GM13977 (cell line): ENCODE measurements around the gene KRT79.

Source experiments
- DNase-seq: peaks from one replicate; pipeline ENCODE4 v3.0.0; 2012; ENCODE audit warnings: low spot score
- in situ Hi-C: fragments of 300-500 bp; cut with MboI; formaldehyde crosslinking; loops from one replicate; pipeline ENCODE4 v1.12.0; 2022; ENCODE audit warnings: low sequenced_read_pairs, low pct_unique_long_range_greater_than_20kb, mixed read lengths, inconsistent platforms; ENCODE audit not compliant: unreplicated experiment
- TF ChIP-seq, protein P1 (sequence below): IDR thresholded peaks from 2 replicates; pipeline ENCODE4 v1.5.1; 2012; ENCODE audit warnings: mild to moderate bottlenecking, control low read depth; ENCODE audit not compliant: insufficient read depth; ENCODE audit errors: extremely low read depth, missing control alignments

KRT79 gene

DNA sequence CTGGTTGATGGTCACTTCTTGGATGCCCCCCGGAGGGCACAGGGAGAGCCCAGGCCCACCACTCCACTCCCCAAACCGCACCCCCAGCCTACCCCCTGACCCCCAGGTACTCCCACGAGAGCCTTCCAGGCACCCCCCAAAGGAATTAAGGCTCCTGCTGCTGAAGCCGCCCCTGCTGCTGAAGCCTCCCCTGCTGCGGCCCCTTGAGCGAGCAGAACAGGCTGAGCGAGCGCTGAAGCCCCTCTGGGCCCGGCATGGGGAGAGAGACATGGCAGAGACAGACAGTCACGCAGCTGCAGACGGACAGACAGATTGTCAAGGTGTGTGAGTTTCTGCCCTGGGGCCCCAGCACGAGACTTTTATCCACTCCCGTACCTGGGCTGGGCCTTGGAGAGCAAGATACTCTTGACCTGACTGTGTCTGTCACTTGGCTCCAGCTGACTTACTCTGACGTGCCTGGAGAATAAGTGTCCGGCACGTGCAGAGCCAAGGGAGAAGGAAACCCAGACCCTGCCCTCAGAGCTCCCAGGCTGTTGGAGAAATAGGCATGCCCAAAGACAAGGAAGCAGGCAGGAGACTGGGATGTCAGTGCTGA, 14.6 kb upstream of the KRT79 start, which contains the start of gene KRT78:
Gene KRT78, minus strand, starts transcription at position 334 of the 595 bp plus-strand sequence. Its CDS starts 64 bp downstream, at position 270.
- TF ChIP-seq, protein P1, sequence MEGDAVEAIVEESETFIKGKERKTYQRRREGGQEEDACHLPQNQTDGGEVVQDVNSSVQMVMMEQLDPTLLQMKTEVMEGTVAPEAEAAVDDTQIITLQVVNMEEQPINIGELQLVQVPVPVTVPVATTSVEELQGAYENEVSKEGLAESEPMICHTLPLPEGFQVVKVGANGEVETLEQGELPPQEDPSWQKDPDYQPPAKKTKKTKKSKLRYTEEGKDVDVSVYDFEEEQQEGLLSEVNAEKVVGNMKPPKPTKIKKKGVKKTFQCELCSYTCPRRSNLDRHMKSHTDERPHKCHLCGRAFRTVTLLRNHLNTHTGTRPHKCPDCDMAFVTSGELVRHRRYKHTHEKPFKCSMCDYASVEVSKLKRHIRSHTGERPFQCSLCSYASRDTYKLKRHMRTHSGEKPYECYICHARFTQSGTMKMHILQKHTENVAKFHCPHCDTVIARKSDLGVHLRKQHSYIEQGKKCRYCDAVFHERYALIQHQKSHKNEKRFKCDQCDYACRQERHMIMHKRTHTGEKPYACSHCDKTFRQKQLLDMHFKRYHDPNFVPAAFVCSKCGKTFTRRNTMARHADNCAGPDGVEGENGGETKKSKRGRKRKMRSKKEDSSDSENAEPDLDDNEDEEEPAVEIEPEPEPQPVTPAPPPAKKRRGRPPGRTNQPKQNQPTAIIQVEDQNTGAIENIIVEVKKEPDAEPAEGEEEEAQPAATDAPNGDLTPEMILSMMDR, result no peak
- in situ Hi-C loops, result no loop called here
- DNase-seq, result no peak

DNA sequence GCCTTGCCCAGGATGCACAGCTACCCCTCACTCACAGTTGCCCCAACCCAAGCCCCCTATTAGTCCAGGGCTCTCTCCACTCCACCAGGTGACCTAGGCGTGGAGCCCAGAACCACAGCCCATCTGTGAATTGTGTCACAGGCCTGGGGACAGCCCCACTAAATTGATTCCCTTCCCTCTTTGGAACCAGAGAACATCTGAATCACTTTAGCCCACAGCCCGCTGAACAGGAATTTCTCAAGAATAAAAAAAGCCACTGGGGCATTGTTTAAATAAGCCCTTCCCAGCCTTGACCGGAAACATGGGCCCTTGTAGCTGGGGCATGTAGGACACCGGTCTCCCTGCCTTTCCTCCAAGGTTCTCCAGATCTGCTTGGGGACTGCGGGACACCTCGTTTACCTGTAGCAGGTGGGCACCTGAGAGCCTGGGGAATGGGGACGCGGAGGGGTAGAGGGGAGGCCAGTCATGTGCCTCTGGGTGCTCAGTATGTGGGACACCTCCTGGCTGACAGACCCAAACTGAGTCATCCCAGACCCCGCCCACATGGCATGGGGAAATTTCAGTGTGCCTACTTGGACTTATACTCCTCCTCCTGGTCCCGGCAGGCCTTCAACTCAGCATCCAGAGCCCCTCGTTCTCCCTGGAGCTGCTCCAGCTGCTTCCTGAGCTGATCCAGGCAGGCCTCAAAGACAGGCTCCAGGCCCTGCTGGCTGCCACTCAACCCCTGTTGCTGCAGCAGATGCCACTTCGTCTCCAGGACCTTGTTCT, 13.4 kb upstream of the KRT79 start:
- TF ChIP-seq, protein P1, result no peak
- no peak for DNase-seq
- in situ Hi-C loops, result no loop called here

DNA sequence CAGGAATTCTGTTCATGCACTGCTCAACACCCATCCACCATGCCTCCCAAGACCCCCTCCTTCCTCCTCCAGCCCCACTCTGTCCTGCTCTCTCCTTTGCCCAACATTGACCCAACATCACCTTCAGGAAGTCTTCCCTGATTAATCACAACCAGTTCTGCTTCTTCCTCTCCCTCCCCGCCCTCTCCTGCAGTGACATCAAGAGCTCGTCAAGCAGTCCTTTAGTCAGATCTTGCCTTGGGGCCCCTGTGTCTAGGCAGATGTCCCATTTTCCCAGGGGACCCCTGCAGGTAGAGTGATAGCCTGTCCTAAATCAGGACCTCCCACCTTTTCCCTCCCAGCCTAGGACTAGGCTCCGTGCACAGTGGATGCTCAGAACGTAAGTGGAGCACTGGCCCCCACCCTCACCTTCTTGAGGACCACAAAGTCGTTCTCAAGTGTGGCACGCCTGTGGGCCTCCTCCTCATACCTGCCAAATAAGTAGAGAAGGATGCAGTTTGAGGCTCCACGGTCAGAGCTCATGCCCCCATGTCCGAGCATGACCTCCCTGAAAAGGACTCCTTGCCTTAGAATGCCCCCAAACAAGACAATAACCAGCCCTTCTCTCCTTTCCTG, 12.4 kb upstream of the KRT79 start:
- no peak for DNase-seq
- in situ Hi-C loops, result no loop called here

GRCh38 chr12:52845946-52846345, 11.8 kb upstream of the KRT79 start:
- TF ChIP-seq, protein P1, result no peak
- no peak for DNase-seq
- in situ Hi-C loops, result no loop called here

More for the DNA sequence above, 12.4 kb upstream of the KRT79 start:
- TF ChIP-seq, protein P1, result no peak

DNA sequence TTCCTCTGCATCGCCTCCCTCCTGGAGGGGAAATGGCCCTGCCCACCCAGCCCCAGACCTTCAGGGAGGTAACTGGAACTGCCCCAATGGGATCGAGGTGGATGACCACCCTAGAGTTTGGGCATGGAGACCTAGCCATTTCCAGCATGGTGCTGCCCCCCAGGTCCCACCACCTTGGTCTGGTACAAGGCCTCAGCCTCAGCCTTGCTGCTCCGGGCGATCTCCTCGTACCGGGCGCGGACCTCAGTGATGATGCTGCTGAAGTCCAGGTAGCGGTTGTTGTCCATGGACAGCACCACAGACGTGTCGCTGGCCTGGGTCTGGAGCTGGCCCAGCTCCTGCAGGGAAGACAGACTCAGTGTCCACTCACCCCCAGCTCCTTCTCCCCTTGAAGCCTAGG, 10.3 kb upstream of the KRT79 start:
- TF ChIP-seq, protein P1, result no peak
- in situ Hi-C loops, result no loop called here
- no peak for DNase-seq

DNA sequence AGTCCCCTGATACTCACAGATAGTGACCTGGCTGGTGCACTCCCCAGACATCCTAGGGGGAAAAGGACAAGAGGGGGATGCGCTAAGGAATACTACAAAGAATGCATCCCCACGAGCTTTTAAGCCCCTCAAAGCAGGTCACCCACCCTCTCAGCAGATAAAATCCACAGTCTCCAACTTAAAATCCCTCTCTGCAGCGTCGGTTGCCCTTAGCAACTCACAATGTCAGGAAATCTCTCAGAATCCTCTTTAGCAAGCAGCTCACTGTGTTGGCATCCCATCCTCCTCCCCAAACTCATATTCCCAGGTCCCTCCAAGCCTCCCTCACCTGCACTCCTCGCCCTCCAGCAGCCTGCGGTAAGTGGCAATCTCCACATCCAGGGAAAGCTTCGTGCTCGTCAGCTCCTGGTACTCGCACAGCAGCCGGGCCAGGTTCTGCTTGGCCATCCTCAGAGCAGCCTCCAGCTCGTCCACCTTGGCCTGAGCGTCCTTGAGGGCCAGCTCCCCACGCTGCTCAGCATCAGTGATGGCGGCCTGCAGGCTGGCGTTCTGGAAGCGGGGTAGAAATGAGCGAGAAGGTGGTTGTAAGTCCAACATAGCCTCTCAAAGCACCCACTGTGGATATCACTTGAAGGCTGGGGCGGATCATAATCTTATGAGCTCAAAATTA, 5.5 kb upstream of the KRT79 start:
- TF ChIP-seq, protein P1, result no peak
- in situ Hi-C loops, result no loop called here
- no peak for DNase-seq
